Articular chondrocyte of knee joint (primary cell): Measurements from ENCODE around the gene OSTM1. TPM values are rescaled to one million over a fixed set of nuclear protein-coding genes. Genes with fewer than 3 reads are reported as not detected.

Experiments
- small RNA-seq: library from RNA; depleted of rRNA; stranded (forward); fragments of <200 nt; gene quantifications from one replicate; pipeline ENCODE3, GENCODE V24; 2012
- total RNA-seq: library from RNA; depleted of rRNA; stranded (reverse); fragments of >200 nt; gene quantifications from 2 replicates; pipeline ENCODE4 v1.2.3, GENCODE V29; 2012

The OSTM1 gene
- total RNA-seq = 29.3 and 34.0 TPM in 2 replicates

GRCh38 chr6:108074359-108075144 lies at the start of gene OSTM1:
Gene OSTM1 (minus strand): TSS chr6:108074741. CDS start chr6:108074651, 90 bp downstream.

Small RNA genes within 50 kb of the gene (small RNA-seq; reads per million reads assigned to genes)
- gene RF00019 = not detected

Other genes with a start within 250 kb of the OSTM1 start
- gene SEC63, start 116.5 kb downstream of the OSTM1 start, total RNA-seq = 33.3 and 44.2 TPM in 2 replicates
- not detected in 2 replicates for gene NR2E1, start 91.3 kb upstream of the OSTM1 start, total RNA-seq
- gene SNX3, start 186.3 kb upstream of the OSTM1 start, total RNA-seq = 232 and 291 TPM in 2 replicates
- gene AFG1L, start 220.3 kb upstream of the OSTM1 start, total RNA-seq = 5.2 and 7.9 TPM in 2 replicates